ENCODE results near the gene DLGAP1. TPM values are rescaled to one million over a fixed set of nuclear protein-coding genes. Genes with fewer than 3 reads are reported as not detected.

The DLGAP1 gene
- total RNA-seq, 1 experiment from 2014 or later: 0.39 TPM

DNA sequence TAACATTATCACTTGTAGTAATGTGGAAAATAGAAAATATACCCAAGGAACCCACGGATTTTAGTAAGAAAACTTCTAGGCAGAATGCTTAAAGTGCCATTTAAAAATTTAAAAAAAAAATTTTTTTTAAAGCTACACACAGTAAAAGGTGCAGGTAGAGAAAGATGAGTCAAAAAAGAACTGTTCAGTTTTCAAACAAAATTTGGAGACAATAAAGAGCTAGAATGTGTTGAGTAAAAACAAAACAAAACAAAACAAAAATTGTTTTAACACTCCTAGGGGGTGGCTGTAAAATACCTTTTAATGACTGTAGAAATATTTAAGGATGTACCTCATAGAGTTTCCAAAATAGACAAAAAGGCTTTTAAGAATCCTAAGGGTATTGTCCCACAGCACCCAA is 793.1 kb downstream of the DLGAP1 start:
- ATAC-seq (no peak), DNase-seq (ENCODE audit: low read depth, low spot score) (no peak)
- Histone ChIP-seq H4K20me1 (ENCODE audit: insufficient read depth) (no peaks in the 10 kb centered on the region), H3K79me2 (ENCODE audit: insufficient read depth, low read length) (no peaks in the 10 kb centered on the region), H3K9me3 (ENCODE audit: control insufficient read depth in 1 of 2, insufficient read depth in 1 of 2, low read depth in 1 of 2, low read length in 2 of 2) (no peaks in the 10 kb centered on the region), H3K9me2 (ENCODE audit: insufficient read depth) (no peaks in the 10 kb centered on the region), H3K27me3 (ENCODE audit: insufficient read depth, low read length) (no peaks in the 10 kb centered on the region), H3K27ac (ENCODE audit: low read depth, low read length) (peak overlapping the region; percentile 36; the same call in 1 of the 2 replicates), H3K4me2 (ENCODE audit: low read length) (no peak overlapping the region), H3K4me1 (ENCODE audit: control insufficient read depth in 1 of 2, insufficient read depth in 2 of 2, low read length in 2 of 2) (peaks cover 49 to 76% of the 10 kb centered on the region in 2 experiments), H3K36me3 (ENCODE audit: control insufficient read depth in 1 of 2, insufficient read depth in 2 of 2, low read length in 2 of 2) (peaks cover 0 to 12% of the 10 kb centered on the region in 2 experiments; a peak in 2 of 4 replicates), H3K4me3 (replicated peaks in 1 of 2; ENCODE audit: low read depth in 1 of 2, low read length in 2 of 2) (no peak overlapping the region), H2AFZ (ENCODE audit: low read depth, low read length, poor library complexity, severe bottlenecking) (no peak overlapping the region), H3K9ac (ENCODE audit: low read length) (no peak overlapping the region)
- TF ChIP-seq ELF1 (IDR thresholded peaks at IDR 0.05; ENCODE audit: borderline replicate concordance, low read depth) (no peak), SP1 (IDR thresholded peaks at IDR 0.05; ENCODE audit: low read depth) (no peak), RAD21 (IDR thresholded peaks at IDR 0.05; ENCODE audit: low read depth) (no peak), CEBPB (IDR thresholded peaks at IDR 0.05; ENCODE audit: low read depth) (no peak)
- no TSS peak for BruUV-seq (replicated peaks)
- ChIA-PET CTCF (interaction anchor here (1.5 to 1.6 kb wide), 2 partner anchors 59 to 76 kb away, joined by 3 read pairs; no protein-coding TSS in a partner anchor), RAD21 (ENCODE audit: low non-redundant PET in 1 of 2, low total read pairs in 2 of 2, uncharacterized antibody in 2 of 2, unreplicated experiment in 2 of 2) (no interaction called here), POLR2A (interaction anchor here (0.7 to 5.0 kb wide), 5 partner anchors 8 to 60 kb away, joined by 3 to 31 read pairs (median 3); no protein-coding TSS in a partner anchor)
- intact Hi-C loops (cut with micrococcal nuclease): no loop called here

DNA sequence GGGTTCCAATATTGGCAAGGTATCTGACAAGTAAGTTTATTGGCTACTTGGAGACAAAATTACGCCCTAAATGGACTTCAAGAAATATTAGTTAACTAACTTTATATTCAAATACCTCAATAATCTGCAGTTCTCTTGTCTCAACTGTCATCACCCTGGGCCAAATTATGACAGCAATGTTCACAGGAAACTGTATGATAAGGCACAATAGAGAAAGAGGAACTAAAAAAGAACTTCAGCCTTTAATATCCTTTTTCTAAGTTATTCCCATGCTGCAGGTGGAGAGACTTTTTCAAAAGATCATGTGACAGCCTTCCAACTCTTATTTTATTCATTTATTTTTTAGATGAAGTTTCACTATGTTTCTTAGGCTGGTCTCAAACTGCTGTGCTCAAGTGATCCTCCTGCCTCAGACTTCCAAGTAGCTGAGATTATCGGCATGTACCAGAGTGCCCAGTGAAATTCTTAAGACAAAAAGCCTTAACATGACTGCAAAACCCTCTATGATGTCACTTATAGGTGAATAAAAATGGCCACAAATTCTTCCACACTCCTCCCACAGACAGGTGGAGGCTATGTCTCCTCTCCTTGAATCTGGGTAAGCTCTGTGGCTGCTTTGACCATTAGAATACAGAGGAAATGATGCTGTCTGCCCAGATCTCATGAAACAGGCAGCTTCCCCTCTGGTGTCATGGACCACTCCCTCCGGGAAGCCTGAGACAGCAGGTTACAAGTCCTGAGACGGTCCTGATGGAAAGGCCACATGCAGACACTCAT is 794.2 kb downstream of the DLGAP1 start:
- CTCF ChIA-PET: interaction anchor here (1.0 to 1.6 kb wide), 2 partner anchors 58 to 365 kb away, joined by 3 read pairs; no protein-coding TSS in a partner anchor
- no peaks in the 10 kb centered on the region for H3K79me2 ChIP-seq (ENCODE audit: insufficient read depth, low read length)
- RAD21 ChIA-PET (ENCODE audit: low non-redundant PET in 1 of 2, low total read pairs in 2 of 2, uncharacterized antibody in 2 of 2, unreplicated experiment in 2 of 2): no interaction called here
- no peak for DNase-seq (ENCODE audit: low read depth, low spot score)
- H2AFZ ChIP-seq (ENCODE audit: low read depth, low read length, poor library complexity, severe bottlenecking): peak overlapping the region; percentile 15
- no TSS peak for BruUV-seq (replicated peaks)
- H3K9me2 ChIP-seq (ENCODE audit: insufficient read depth): no peaks in the 10 kb centered on the region
- POLR2A ChIA-PET: interaction anchor here (0.8 to 5.0 kb wide), 4 partner anchors 12 to 67 kb away, joined by 3 to 31 read pairs (median 6); no protein-coding TSS in a partner anchor
- H3K9me3 ChIP-seq (ENCODE audit: control insufficient read depth in 1 of 2, insufficient read depth in 1 of 2, low read depth in 1 of 2, low read length in 2 of 2): no peaks in the 10 kb centered on the region
- peaks cover 0 to 12% of the 10 kb centered on the region in 2 experiments; a peak in 2 of 4 replicates for H3K36me3 ChIP-seq (ENCODE audit: control insufficient read depth in 1 of 2, insufficient read depth in 2 of 2, low read length in 2 of 2)
- peak overlapping the region; percentile 15 for H3K9ac ChIP-seq (ENCODE audit: low read length)
- H3K4me2 ChIP-seq (ENCODE audit: low read length): no peak overlapping the region
- H3K27ac ChIP-seq (ENCODE audit: low read depth, low read length): peak overlapping the region; percentile 54
- H3K4me3 ChIP-seq (replicated peaks in 1 of 2; ENCODE audit: low read depth in 1 of 2, low read length in 2 of 2): no peak overlapping the region
- peaks cover 51 to 75% of the 10 kb centered on the region in 2 experiments for H3K4me1 ChIP-seq (ENCODE audit: control insufficient read depth in 1 of 2, insufficient read depth in 2 of 2, low read length in 2 of 2)
- no peaks in the 10 kb centered on the region for H3K27me3 ChIP-seq (ENCODE audit: insufficient read depth, low read length)
- ATAC-seq: no peak
- intact Hi-C loops (cut with micrococcal nuclease): no loop called here
- H4K20me1 ChIP-seq (ENCODE audit: insufficient read depth): no peaks in the 10 kb centered on the region
- TF ChIP-seq, protein P1, sequence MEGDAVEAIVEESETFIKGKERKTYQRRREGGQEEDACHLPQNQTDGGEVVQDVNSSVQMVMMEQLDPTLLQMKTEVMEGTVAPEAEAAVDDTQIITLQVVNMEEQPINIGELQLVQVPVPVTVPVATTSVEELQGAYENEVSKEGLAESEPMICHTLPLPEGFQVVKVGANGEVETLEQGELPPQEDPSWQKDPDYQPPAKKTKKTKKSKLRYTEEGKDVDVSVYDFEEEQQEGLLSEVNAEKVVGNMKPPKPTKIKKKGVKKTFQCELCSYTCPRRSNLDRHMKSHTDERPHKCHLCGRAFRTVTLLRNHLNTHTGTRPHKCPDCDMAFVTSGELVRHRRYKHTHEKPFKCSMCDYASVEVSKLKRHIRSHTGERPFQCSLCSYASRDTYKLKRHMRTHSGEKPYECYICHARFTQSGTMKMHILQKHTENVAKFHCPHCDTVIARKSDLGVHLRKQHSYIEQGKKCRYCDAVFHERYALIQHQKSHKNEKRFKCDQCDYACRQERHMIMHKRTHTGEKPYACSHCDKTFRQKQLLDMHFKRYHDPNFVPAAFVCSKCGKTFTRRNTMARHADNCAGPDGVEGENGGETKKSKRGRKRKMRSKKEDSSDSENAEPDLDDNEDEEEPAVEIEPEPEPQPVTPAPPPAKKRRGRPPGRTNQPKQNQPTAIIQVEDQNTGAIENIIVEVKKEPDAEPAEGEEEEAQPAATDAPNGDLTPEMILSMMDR (IDR thresholded peaks at IDR 0.05 in 2 of 3, conservative IDR thresholded peaks at IDR 0.05 in 1 of 3; ENCODE audit: borderline replicate concordance in 1 of 3, insufficient read depth in 1 of 3, low read depth in 2 of 3, low read length in 2 of 3): no peak
- TF ChIP-seq, protein P2, sequence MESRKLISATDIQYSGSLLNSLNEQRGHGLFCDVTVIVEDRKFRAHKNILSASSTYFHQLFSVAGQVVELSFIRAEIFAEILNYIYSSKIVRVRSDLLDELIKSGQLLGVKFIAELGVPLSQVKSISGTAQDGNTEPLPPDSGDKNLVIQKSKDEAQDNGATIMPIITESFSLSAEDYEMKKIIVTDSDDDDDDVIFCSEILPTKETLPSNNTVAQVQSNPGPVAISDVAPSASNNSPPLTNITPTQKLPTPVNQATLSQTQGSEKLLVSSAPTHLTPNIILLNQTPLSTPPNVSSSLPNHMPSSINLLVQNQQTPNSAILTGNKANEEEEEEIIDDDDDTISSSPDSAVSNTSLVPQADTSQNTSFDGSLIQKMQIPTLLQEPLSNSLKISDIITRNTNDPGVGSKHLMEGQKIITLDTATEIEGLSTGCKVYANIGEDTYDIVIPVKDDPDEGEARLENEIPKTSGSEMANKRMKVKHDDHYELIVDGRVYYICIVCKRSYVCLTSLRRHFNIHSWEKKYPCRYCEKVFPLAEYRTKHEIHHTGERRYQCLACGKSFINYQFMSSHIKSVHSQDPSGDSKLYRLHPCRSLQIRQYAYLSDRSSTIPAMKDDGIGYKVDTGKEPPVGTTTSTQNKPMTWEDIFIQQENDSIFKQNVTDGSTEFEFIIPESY (IDR thresholded peaks at IDR 0.05; ENCODE audit: extremely low read depth, insufficient replicate concordance, low read length): no peak
- no peak for TF ChIP-seq RAD21 (IDR thresholded peaks at IDR 0.05; ENCODE audit: low read depth)
- no peak for TF ChIP-seq EZH2 (IDR thresholded peaks at IDR 0.05)
- TF ChIP-seq EZH2phosphoT487 (IDR thresholded peaks at IDR 0.05; ENCODE audit: borderline replicate concordance): no peak
- no peak for TF ChIP-seq TCF7L2 (IDR thresholded peaks at IDR 0.05; ENCODE audit: borderline replicate concordance, extremely low read depth, insufficient read depth, insufficient read length)
- no peak for TF ChIP-seq CEBPB (IDR thresholded peaks at IDR 0.05; ENCODE audit: low read depth)
- no peak for TF ChIP-seq YY1 (IDR thresholded peaks at IDR 0.05; ENCODE audit: extremely low read depth, insufficient replicate concordance, low read depth, low read length)

Measured in HCT116 (cell line).